Activated CD8-positive, alpha-beta memory T cell treated with anti-CD3 and anti-CD28 coated beads for 48 hours (primary cell): Measurements from ENCODE around the gene GUCY1A1.

Source experiments
- DNase-seq, 3 experiments: peaks; one replicate each; pipeline ENCODE4 v3.0.0-alpha.2; 2020; ENCODE audit warnings: low read depth in 2 of 3, low spot score in 2 of 3

GUCY1A1 gene

DNA sequence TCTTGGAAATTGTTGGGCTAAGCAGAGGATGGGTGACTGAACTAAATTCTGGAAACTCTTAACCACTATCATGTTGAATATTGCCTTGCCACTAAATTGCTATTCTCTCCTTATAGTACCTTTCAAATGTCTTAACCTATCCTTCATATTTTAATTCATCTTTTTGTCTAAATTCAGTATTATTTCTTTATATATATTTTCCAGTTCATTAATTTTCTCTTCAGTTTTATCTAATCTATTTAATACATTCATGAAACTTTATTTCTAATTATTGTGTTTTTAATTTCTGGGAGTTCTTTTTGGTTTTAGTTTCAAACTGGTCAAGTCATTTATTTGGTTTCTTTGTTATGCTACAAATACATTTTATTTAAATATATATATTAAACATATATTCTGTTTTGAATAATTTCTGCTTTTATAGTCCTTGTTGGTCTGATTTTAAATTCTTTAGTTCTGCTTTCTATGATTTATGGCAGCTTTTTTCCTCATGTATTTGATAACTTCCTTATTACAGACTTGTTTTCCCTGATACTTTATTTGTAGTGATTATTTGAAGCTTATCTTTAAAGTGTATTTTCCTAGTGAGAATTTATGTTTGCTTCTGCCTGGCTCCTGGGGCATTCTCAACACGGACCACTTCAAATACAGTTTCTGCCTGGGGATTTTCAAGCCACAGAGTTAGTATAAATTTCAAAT is 8.5 kb upstream of the GUCY1A1 start:
- DNase-seq, result no peak

GRCh38 chr4:155658681-155659064 is 8.0 kb upstream of the GUCY1A1 start:
- no peak for DNase-seq

DNA sequence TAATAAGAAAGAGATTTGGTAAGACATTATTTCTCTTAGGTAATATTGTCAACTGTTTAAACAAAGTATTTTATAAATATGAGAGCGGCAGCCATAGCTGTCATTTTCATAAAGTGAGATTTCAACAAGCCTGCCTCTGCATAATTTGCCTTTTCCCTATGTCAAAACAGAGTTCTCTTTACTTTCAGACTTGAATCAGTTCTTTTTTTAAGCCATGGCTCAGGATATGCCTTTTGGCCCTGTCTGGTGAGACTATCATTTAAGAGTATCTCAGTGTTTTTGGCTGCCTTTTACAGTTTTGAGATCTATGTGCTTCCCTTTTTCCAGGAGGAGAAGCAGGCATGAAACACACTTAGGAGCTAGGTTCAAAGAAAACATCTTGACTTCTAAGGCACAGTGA is 7.5 kb upstream of the GUCY1A1 start:
- no peak for DNase-seq

GRCh38 chr4:155660436-155660835 is 6.2 kb upstream of the GUCY1A1 start:
- no peak for DNase-seq

- no peak for DNase-seq
These were observed 1.6 kb upstream of the GUCY1A1 start for GRCh38 chr4:155665054-155665453.

- DNase-seq, result peak in 1 of 3 experiments; percentile 0
These were observed 547 bp downstream of the GUCY1A1 start for GRCh38 chr4:155667222-155667567.

DNA sequence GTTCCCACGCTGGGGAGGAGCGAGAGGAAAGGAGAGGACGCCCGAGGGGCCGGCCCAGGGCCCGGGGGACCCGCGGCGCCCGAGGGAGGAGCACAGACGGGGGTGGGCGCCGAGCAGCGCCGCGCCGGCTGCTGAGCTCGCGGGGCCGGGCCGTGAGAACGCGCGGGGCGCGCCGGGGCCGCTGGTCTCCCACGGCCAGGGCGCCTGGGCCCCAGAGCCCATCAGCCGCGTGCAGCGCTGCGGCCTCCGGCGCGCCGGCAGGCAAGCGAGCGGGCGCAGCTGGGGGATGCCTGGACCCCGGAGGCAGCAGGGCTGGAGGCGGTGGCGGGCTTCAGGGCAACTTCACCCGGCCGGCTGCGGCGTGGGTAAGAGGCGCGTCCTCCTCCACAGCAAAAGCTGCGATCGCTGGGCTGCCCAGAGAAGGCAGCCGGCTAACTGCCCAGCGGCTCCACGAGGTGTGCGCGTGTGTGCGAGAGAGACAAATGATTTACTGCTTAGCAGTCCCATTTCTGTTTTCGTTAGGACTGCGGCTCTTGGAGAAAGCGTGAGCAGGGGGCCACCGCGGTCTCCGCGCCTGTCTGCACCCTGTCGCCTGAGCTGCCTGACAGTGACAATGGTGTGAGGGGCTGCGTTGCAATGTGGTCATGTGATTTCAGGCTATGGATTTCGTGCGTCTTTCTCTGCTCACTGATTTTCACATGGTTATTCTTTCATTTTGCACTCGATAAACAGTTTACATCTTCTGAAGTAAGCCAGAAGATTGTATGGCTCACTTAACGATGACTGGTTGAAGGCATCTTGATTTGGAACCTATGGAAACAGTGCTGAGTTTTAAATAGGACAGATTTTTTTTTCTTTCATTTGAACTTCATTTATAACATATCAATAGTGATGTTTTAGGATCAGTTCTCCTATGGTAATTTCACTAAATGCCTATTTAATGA is 1.2 kb downstream of the GUCY1A1 start:
- DNase-seq, result peak in 1 of 3 experiments; percentile 1

DNA sequence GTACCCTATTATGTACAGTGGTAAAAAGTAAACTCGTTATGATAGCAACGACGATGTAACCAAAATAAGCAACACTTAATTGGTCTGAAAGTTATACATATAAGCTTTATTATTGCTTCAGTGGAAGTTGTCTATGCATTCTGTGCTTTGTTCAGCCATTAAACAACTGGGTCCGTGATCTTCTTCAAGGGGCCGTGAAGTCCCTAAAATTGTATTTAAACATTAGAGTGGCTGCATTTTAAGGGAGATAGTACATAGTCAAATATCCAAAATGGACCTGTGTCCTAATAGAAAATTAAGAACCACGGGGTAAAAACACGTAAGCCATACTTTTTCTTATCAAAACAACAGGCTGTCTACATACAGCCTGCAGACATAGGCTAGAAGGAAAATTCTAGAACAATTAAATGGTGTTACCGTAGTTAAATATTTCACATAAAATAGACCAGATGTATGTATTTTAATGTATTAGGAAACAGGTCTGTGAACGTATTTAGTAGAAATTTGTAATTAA is 2.1 kb downstream of the GUCY1A1 start:
- DNase-seq, result no peak

GRCh38 chr4:155672342-155672741 is 5.7 kb downstream of the GUCY1A1 start:
- DNase-seq, result no peak

DNA sequence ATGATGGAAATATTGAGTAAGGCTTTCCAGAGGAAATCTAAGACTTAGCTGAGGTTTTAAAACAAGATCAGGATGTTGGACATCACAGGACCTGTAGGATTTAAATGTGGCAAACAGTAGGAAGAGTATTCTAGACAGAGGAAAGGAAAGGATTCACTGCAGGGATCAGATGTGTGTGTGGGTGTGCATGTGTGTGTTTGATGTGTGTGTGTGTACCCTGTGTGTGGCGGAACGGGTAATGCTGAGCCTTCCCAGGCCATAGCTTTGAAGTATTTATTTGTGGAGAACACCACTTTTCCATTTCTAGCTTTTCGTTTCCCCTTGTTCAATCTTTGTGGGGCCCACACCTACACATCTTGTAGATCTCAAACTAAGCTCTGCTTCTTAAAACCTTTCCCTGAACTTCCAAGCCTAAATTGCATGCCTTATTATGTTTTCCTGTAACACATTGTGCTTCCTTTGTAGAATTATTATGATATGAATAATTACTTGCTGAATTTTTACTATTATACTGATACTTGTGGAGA is 6.9 kb downstream of the GUCY1A1 start:
- DNase-seq, result no peak

GRCh38 chr4:155674669-155675071 is 8.0 kb downstream of the GUCY1A1 start:
- no peak for DNase-seq

- no peak for DNase-seq
These were observed 9.2 kb downstream of the GUCY1A1 start for GRCh38 chr4:155675709-155676429.

- no peak for DNase-seq
These were observed 9.8 kb downstream of the GUCY1A1 start for GRCh38 chr4:155676430-155676825.

GRCh38 chr4:155678011-155678410 is 11.4 kb downstream of the GUCY1A1 start:
- DNase-seq, result no peak

DNA sequence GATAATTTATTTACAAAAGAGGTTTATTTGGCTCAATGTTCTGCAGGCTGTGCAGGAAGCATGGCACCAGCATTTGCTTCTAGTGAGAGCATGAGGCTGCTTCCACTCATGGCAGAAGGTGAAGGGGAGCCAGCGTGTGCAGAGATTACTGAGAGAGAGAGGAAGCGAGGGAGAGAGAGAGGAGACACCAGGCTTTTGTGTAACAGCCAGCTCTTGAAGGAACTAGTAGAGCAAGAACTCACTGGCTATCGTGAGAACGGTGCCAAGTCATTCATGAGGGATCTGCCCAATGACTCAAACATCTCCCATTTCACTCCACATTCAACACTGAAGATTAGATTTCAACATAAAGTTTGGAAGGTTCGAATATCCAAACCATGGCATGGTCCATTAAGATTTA is 12.7 kb downstream of the GUCY1A1 start:
- DNase-seq, result no peak

- no peak for DNase-seq
These were observed 15.2 kb downstream of the GUCY1A1 start for GRCh38 chr4:155681886-155682285.

- DNase-seq, result no peak
These were observed 17.8 kb downstream of the GUCY1A1 start for GRCh38 chr4:155684423-155684822.

DNA sequence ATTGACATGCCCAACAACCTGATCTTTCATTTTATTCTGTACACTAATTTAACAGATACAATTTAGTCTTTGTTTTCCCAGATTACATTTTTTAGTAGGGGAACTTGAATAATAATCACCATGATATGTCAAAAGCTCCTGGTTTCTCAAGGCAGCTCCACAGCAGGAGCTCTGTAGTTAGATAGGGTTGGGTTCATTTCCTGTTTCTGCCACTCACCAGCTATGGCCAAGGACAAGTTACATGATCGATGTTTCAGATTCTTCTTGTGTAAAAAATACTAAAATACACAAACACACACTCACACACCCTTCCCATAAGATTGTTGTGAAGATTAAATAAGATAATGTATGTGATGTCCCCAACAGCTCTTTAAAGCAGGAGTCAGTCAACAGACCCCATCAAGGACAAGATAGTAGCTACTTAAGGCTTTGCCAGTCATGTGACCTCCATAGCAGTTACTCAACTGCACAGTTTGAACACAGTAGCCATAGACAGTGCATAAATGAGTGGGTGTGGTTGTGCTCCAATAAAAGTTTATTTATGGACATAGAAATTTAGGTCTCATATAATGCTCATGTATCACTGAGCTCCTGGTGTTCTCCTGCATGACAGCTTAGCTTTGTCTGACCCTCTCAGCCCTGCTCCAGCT is 18.4 kb downstream of the GUCY1A1 start:
- DNase-seq, result no peak

DNA sequence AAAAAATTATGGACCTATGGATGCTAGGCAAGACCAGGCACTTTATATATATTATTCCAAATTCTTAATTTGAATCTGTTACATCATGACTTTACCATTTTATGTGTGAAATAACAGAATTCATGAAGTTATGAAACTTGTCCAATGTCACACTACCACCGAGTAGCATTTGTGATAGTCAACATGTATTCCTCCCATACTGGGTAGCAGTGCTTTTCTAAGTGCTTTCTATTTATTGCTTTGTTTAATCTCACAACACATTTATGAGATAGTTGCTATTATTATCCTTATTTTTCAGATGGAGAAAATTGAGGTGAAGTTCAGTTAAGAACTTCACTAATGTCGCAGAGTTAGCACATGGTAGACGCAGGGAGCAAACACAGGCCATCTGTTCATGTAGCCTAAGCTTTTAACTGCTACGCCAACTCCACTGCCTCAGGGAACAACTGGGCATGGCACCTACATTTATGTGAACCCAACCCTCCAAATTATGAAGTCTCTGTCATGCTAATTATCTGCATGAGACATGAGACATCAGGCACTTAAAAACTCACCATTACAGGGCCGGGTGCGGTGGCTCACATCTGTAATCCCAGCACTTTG is 20.8 kb downstream of the GUCY1A1 start:
- no peak for DNase-seq

- no peak for DNase-seq
These were observed 21.6 kb downstream of the GUCY1A1 start for GRCh38 chr4:155688211-155688610.
